Bone marrow (tissue), 2 donors: Measurements from ENCODE around the gene PROSER3.
"Not testable (repeated sequence)": the region's sequence is repeated elsewhere in the genome, so short reads cannot be mapped to it uniquely, and the experiment has no call there.

Source experiments
- DNase-seq, 2 donors: peaks; one replicate each; lab custom pipeline; 2025; lab: John Stamatoyannopoulos, UW

The PROSER3 gene

DNA sequence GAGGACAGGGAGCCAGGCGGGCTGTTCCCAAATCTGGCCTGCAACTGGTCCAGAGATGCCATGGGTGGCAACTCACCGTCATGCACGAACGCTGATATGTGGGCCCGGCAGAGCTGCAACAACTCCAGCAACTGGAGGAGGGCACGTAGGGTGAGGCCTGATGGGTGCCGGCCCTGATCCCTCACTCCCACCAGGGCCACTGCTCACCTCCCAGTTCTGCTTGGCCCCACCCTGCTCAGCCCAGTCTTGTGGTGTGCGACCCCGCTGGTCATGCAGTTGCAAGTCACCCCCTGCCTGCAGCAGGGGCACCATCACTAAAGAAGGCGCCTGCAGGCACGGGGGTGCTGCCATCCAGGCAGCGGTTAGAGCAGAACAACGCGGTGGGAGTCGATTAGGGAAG is 34.3 kb downstream of the PROSER3 start:
- DNase-seq, result no peak

DNA sequence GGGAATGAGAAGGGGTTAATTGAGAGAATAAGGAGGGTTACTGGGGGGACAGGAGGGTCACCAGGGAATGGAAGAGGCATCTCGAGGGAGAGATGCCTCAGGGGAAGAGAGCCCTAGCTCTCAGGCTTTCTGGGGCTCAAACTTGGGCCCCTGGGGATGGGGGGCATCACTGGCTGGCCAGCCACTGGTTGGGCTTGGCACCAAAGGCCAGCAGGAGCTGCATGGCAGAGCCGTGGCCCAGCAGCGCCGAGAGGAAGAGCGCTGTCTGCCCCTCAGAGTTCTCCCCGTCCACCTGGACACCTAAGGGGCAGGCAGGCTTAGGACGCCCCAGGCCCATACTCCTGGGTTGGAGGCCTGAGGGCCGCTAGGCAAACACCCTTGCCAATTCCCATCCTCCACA is 34.9 kb downstream of the PROSER3 start:
- no peak for DNase-seq

DNA sequence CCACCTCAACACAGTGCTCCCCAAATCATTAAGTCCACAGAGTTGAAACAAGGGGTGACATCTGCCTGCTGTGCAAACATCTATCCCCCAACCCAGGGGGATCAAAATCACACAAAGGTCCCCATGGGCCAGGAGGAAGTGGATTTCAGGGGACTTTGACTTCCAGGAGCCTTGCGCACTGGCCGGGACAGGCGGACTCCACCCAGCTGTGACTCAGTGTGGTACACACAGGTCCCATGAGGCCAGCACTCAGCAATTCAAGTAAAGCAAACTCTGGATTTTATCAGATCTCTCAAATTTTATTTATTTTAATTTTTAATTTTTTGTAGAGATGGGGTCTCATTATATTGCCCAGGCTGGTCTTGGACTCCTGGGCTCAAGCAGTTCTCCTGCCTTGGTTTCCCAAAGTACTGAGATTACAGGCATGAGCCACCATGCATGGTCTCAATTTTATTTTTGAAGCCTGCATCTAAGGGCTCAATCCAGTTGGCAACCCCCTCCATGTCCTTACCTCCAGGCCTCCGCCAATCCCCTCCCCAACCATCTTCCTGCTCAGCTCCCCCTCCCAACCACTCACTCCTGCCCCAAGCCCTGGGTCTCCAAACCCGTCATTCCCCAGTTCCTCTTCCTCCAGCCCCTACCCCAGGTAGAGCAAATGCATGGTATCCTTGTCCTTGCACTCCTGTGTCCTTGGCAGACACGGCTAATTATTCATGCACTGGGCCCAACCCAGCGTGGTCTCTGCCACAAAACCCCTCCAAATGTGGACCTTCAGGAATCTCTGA is 35.6 kb downstream of the PROSER3 start:
- DNase-seq, result no peak

DNA sequence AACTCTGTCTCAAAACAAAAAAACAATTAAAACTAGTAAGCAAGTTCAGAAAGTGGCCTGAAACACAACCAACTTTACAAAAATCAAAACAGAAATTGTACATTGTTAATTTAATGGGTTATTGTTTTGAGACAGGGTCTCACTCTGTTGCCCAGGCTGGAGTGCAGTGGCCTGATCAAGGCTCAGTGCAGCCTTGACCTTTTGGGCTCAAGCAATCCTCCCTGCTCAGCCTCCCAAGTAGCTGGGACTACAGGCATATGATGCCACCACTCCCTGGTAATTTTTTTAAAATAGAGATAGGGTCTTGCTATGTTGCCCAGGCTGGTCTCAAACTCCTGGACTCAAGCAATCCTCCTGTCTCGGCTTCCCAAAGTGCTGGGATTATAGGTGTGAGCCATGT is 37.6 kb downstream of the PROSER3 start:
- DNase-seq, result not testable (repeated sequence)

DNA sequence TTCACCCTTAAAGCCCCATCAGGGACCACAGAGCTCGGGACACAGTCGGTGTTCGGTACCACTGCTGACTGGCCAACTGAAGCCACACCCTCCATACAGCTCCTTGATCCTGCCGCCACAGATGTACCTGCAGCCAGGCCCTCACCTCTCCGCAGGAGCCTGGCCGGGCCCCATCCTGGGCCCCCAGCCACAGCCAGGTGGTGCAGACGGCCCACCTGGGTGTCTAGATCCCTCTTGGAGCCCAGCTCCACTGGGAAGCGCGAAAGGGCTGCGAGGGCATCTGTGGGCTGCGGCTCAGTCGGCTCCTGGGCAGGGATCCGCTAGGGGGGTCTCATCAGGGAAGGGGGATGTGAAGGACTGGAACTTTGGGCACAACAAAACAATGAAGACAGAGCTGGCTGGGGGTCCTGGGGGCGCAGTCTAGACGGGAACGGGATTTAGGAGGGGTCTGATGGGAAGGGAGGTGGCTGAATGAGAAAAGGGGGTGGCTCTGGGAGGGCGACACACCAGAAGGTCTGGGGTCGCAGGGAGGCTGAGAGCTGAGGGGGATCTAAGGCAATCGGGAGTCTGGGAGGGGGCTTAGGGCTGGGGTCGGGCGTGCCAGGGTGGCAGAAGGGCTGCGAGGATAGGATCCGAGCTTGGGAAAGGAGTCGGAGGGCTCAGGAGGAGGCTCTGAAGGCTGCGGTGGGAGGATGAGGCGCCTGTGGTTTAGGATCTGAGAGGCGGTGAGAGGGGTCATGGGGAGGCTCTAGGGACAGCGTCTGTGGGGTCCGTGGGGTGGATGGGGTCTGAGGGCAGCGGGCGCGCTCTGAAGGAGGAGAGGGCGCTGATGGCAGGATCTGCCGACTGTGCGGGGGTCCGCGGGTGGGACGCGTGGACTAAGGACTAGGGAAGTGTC is 38.9 kb downstream of the PROSER3 start:
- no peak for DNase-seq

DNA sequence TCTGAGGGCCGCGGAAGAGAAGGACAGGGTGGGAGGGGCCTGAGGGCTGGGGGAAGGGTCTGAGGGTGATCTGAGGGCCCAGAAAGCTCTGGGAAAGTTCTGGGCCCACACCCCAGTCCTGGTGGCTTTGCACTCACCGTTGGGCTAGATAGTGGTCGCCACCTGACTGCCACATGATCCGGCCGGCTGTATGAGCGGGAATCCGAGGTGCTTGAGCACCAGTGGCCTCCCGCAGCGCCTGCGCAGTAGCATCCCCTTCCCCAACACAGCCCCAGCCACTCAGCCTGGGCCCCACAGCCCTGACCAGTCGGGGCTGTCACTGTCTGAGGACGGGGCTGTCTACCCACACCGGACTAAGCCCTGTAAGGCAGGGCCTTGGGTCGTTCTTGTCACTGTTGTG is 39.7 kb downstream of the PROSER3 start:
- DNase-seq, result no peak

DNA sequence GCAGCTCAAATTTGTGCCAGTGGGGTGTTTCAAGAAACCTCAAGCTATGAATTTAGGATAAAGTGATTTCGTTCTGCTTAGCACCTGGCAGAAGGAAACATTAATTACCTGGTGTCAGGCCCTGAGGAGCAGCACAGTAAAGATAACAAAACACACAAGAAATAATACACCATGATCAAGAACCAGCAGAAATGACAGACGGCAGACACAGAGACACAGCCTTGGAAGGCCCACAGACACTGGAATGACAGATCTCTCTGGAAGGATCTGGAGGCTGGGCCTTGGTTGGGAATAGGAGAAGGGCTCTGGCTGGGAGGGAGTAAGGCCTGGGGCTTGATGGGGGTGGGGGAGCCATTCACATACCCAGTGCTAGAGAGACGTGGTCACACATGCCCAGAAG is 43.9 kb downstream of the PROSER3 start:
- no peak for DNase-seq

DNA sequence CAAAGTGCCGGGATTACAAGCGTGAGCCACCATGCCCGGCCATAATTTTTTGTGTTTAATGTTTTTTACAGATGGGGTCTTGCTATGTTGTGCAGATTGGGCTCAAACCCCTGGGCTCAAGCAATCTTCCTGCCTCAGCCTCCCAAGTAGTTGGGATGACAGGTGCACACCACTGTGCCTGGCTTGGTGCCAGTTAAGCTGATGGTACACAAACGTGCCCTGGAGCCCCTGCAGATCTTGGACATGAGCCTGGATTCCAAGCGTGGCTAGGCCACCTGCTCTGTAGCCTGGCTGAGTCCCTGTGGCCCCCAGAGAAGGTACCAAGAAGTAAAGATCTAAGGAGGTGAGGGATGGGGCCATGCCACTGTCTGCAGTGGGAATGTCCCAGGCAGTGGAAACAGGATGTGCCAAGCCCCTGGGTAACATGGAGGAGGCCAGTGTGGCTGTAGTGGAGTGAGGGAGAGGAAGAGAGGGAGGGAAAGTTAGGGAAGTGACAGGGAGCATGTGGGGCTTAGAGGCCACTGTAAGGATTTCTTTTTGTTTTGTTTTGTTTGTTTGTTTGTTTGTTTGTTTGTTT is 47.6 kb downstream of the PROSER3 start:
- DNase-seq, result no peak

DNA sequence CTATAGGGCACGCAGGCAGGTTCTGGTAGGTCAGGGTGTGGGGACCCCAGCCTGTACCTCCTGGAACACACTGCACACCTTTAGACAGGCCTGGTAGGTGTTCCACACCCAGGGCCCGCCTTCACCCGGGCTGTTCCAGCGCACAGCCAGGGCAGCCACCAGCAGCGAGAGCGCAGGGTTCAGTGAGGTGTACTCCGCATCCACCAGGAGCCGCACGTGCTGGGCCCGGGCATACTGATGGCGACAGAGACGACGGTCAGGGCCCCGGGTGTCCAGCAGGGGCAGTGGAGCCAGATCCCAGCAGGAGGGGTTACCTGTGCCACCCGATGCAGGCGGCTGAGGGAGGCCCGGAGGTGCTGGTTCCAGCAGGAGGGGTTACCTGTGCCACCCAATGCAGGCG is 48.6 kb downstream of the PROSER3 start:
- no peak for DNase-seq

DNA sequence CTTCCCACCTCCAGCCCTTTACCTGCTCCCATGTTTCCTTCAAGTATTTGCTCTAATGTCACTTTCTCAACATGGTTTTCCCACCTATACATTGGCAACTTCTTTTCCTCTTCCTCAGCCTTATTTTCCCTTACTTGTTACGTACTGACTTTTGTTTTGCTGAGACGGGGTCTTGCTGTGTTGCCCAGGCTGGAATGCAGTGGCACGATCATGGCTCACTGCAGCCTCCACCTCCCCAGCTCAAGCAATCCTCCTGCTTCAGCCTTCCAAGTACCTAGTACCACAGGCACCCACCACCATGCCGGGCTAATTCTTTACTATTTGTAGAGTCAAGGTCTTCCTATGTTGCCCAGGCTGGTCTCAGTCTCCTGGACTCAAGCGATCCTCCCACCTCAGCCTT is 49.7 kb downstream of the PROSER3 start:
- no peak for DNase-seq

DNA sequence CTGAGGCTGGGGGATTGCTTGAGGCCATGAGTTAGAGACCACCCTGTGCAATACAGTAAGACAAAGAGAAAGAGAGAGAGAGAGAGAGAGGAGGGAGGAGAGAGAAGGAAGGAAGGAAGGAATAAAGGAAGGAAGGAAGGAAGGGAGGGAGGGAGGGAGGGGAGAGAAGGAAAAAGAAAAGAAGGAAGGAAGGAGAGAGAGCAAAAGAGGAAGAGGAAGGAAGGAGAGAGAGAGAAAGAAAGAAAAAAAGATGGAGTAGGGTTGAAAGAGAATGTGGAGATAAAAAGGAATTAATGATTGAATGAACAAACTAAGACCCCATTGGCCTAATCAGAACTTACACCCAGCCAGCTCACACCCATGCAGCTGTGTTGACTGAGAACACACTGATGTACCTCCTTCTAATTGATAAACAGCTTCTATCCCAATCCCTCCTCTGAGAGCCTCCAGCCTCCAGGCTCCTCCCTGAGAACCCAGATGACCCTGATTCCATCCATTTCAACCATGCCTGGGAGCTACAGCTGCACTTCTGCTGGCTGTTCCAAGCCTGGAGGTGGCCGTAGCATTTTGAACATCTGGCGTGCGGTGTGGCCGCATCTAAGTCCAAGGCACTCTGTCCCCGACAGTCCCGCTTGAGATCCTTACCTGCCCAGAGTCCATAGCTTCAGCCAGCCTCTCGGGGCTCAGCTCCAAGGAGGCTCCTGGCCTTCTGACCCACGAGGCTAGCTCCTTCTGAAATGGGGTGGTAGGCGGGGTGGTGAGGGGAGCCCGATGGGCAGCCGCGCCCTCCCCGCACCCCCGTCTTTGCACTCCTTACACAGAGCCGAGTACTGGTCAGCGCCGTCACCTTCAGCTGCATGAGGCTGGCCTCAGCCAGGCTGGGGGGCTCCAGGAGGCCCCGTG is 53.6 kb downstream of the PROSER3 start:
- DNase-seq, result no peak

DNA sequence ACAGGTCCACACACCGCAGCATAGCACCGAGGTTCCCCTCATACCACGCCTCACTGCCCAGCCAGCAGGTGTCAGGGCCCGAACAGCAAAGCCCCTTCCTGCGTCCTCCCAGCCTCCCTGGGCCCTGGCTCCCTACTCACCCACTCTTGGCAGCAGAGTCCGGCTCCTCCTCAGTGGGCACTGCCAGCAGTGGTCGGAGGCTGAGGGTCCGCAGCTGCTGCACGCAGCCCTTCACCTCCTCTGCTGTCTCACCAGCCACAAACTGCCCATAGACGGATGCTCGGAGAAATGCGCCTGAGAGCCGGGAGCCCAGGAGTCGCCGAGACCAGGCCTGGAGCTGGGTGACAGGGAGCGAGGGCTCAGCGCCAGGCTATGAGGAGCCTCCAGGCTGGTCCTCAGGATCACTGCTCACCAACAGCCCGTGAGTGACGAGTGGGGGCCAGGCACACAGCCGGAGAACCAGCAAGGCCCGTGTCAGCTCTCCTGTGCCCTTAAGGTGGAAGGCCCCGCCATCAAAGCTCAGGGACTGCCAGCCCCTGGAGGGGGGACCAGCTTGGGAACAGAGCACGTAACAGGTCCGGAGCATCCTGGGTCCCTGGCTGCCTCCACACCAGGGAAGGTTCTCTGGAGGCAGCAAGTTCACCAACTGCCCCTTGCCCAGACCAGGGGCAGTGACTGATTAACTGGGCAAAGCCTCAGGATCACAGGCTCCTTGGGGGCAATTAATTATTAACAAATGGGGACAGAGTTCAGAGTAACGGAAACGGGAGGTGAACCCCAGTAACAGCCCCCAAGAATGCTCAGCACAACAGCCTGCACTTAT is 54.5 kb downstream of the PROSER3 start, which contains the start of gene PRODH2:
Gene PRODH2 (minus strand): TSS at position 626 of the 823 bp plus-strand sequence. CDS start 40 bp downstream, at position 586.
- no peak for DNase-seq

DNA sequence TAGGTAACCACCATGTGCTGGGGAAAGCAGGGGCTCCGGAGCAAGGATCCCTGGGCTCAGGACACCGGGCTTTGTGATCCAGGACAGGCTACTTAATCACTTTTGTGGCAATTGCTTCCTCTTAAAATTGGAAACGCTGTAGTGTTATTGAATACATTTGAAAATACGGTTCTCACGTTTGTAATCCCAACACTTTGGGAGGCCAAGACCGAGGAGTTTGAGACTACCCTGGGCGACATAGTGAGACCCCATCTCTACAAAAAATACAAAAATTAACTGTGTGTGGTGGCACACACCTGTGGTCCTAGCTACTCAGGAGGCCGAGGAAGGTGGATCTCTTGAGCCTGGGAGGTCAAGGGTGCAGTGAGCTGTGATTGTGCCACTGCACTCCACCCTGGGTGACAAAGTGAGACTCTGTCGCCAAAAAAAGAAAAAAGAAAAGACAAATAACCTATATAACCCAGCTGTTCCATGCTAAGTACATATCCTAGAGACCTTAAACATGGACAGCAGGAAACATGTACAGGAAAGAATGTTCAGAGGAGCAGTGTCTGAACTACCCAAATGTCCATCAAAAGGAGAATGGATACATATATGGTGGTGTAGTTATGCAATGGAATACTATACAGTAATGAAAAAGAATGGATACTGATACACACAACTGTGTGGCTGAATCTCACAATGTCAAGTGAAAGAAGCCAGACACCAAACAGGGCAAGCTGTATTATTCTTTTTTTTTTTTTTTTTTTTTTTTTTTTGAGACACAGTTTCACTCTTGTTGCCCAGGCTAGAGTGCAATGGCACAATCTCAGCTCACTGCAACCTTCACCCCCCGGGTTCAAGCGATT is 55.3 kb downstream of the PROSER3 start:
- no peak for DNase-seq

DNA sequence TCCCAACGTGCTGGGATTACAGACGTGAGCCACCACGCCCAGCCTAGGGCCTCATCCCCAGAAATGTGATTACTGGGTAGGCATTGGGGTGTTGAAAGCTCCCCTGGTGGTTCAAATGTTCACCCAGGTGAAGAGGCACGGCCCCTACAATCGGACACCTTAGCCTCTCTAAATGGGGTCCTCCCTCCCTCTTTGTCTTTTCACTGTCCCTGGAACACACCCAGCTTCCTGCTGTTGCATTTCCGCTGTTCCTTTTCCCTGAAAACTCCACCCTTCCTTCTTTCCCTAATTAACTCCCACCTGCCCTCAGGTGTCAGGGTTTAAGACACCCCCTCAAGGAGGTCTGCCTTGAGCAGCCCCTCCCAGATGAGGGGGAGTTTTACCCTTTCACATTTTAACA is 58.3 kb downstream of the PROSER3 start:
- DNase-seq, result no peak

DNA sequence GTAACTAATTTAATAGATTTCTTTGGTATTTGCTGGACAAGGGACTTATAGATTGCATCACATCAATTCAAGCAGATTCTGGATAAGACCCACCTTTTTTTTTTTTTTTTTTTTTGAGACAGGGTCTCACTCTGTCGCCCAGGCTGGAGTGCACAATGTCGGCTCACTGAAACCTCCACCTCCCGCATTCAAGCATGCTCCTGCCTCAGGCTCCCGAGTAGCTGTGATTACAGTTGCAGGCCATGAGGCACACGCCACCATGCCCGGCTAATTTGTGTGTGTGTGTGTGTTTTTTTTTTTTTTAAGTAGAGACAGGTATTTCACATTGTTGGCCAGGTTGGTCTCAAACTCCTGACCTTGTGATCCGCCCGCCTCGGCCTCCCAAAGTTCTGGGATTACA is 58.9 kb downstream of the PROSER3 start:
- DNase-seq, result no peak

DNA sequence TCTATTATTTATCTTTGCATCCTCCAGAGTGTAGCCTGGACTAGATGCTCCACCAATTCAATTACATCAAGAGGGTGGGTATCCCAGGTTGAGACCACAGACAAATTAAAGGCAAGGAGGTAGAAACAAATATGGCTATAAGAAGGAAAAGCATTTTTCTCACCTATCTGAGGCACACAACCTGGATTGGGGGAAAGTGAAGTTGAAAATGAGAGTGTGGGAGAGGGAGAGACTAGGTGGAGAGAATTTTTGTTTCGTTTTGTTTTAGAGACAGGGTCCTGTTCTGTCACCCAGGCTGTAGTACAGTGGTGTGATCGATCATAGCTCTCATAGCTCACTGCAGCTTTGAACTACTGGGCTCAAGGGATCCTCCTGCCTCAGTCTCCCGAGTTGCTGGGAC is 60.5 kb downstream of the PROSER3 start:
- no peak for DNase-seq
